K562 (cell line): ENCODE measurements around the gene RCOR2. TPM values are rescaled to one million over a fixed set of nuclear protein-coding genes. Genes with fewer than 3 reads are reported as not detected.
A peak's percentile ranks its signal among the peaks of the same experiment; 100 is the strongest.

Source experiments
- ATAC-seq: fragments of 200-7000 bp; cut with Tn5 transposase; 3 replicates; pipeline ENCODE4 v1.9.1; 2020; ENCODE audit warnings: moderate library complexity
- BruUV-seq: library from RNA; stranded (reverse); fragments of 400-500 nt; replicated peaks from 2 replicates; lab custom pipeline; 2021; lab: Mats Ljungman, UMichigan
- CTCF ChIA-PET: fragments of 300-600 bp; formaldehyde crosslinking; extraction: SDS; loops from one replicate; lab custom pipeline; 2021; ENCODE audit warnings: low intra/inter-chr PET ratio; lab: Yijun Ruan, JAX
- POLR2A ChIA-PET: fragments of 300-600, 350-650 bp; sonication (Branson Sonifier 250); formaldehyde crosslinking; extraction: SDS; loops from one replicate; lab custom pipeline; 2021; ENCODE audit warnings: antibody characterized with exemption, inconsistent platforms; lab: Yijun Ruan, JAX
- DNase-seq, 4 experiments: peaks; one replicate each; pipeline versions ENCODE4 v3.0.0 to v3.0.0-alpha.2; 2011 to 2018; ENCODE audit warnings: low spot score in 3 of 4, mixed read lengths in 3 of 4; ENCODE audit errors: extremely low read depth in 1 of 4
- FAIRE-seq: peaks from 2 replicates; lab custom pipeline; 2011; peaks lifted over from hg19 to GRCh38; lab: Jason Lieb, UNC
- H2AFZ ChIP-seq: 2 replicates; pipeline ENCODE4 v1.6.0; 2011; ENCODE audit warnings: low read depth, low read length, control low read depth, inconsistent platforms
- H3K27ac ChIP-seq: fragments of 200-600 bp; 3 replicates; pipeline ENCODE4 v1.8.0; 2011; ENCODE audit warnings: low read depth, mild to moderate bottlenecking, control low read depth, inconsistent platforms, low read length, moderate library complexity, mixed read lengths; ENCODE audit errors: extremely low read depth
- H3K27me3 ChIP-seq, 2 experiments: fragments of 300-600 bp in 1 of 2; 2 replicates in 1 of 2; 3 replicates in 1 of 2; pipeline versions ENCODE4 v1.6.0 to v1.8.0; 2011; ENCODE audit warnings: inconsistent platforms in 2 of 2, low read length in 2 of 2, mild to moderate bottlenecking in 1 of 2, mixed read lengths in 1 of 2, moderate library complexity in 1 of 2; ENCODE audit not compliant: control insufficient read depth in 2 of 2, insufficient read depth in 2 of 2
- H3K36me3 ChIP-seq: fragments of 300-600 bp; 3 replicates; pipeline ENCODE4 v1.8.0; 2011; ENCODE audit warnings: mild to moderate bottlenecking, low read length, inconsistent platforms; ENCODE audit not compliant: control insufficient read depth, insufficient read depth
- H3K4me1 ChIP-seq, 2 experiments: fragments of 200-600 bp in 1 of 2; replicated peaks in 1 of 2; 2 replicates in 1 of 2; 3 replicates in 1 of 2; pipeline versions ENCODE4 v1.5.1 to v1.8.0; 2011; ENCODE audit warnings: inconsistent platforms in 2 of 2, low read length in 2 of 2, mild to moderate bottlenecking in 1 of 2, mixed read lengths in 1 of 2, moderate library complexity in 1 of 2; ENCODE audit not compliant: control insufficient read depth in 2 of 2, insufficient read depth in 2 of 2
- H3K4me2 ChIP-seq: 2 replicates; pipeline ENCODE4 v1.6.1; 2011; ENCODE audit warnings: low read length, control low read depth, inconsistent platforms, mixed read lengths; ENCODE audit not compliant: insufficient read depth
- H3K4me3 ChIP-seq: fragments of 200-600 bp; sonication (generic), shearing (Covaris generic); 2 replicates; pipeline ENCODE4 v1.5.1; 2016; ENCODE audit warnings: control low read depth, inconsistent platforms
- H3K79me2 ChIP-seq: fragments of 200-600 bp; 3 replicates; pipeline ENCODE4 v1.8.0; 2011; ENCODE audit warnings: low read length, inconsistent platforms; ENCODE audit not compliant: control insufficient read depth, insufficient read depth
- H3K9ac ChIP-seq, 2 experiments: 2 replicates each; pipeline versions ENCODE4 v1.6.0 to v1.6.1; 2011; ENCODE audit warnings: low read depth in 2 of 2, low read length in 2 of 2, control low read depth in 1 of 2, inconsistent platforms in 1 of 2, mild to moderate bottlenecking in 1 of 2, mixed read lengths in 1 of 2; ENCODE audit not compliant: insufficient read depth in 1 of 2
- H3K9me1 ChIP-seq: one replicate; pipeline ENCODE4 v1.6.0; 2011; ENCODE audit warnings: inconsistent platforms, mild to moderate bottlenecking, low read length, moderate library complexity; ENCODE audit not compliant: control insufficient read depth, insufficient read depth
- H3K9me3 ChIP-seq: replicated peaks from 2 replicates; pipeline ENCODE4 v1.5.1; 2011; ENCODE audit warnings: low read depth, low read length, inconsistent platforms; ENCODE audit not compliant: control insufficient read depth, insufficient read depth
- H4K20me1 ChIP-seq: replicated peaks from 2 replicates; pipeline ENCODE4 v1.6.1; 2011; ENCODE audit warnings: low read length, inconsistent platforms, mixed read lengths; ENCODE audit not compliant: control insufficient read depth, insufficient read depth
- BRF1 ChIP-seq: IDR thresholded peaks from 3 replicates; pipeline ENCODE4 v1.6.1; 2011; ENCODE audit warnings: borderline replicate concordance, mild to moderate bottlenecking; ENCODE audit not compliant: insufficient read length; ENCODE audit errors: extremely low read depth
- DMBX1 ChIP-seq: fragments of 250-450 bp; sonication (Bioruptor Pico); IDR thresholded peaks from 2 replicates; pipeline ENCODE4 v1.8.0; 2022; ENCODE audit warnings: inconsistent platforms, mild to moderate bottlenecking, moderate library complexity, borderline replicate concordance
- ELF2 ChIP-seq: fragments of 250-450 bp; sonication (Bioruptor Pico); IDR thresholded peaks from 2 replicates; pipeline ENCODE4 v1.5.0; 2021; ENCODE audit warnings: mild to moderate bottlenecking
- FUS ChIP-seq: fragments of 200-400 bp; formaldehyde crosslinking; optimal IDR thresholded peaks from 2 replicates; pipeline ENCODE3; 2017; ENCODE audit warnings: low read depth, low read length
- HDAC8 ChIP-seq: fragments of 450-650 bp; IDR thresholded peaks from 2 replicates; pipeline ENCODE4 v1.6.1; 2016; ENCODE audit warnings: mild to moderate bottlenecking, missing genetic modification characterization, moderate library complexity, missing compliant biosample characterization
- NFXL1 ChIP-seq: fragments of 450-650 bp; formaldehyde crosslinking; IDR thresholded peaks from 2 replicates; pipeline ENCODE4 v1.4.0; 2021; ENCODE audit warnings: mild to moderate bottlenecking
- POLR2AphosphoS2 ChIP-seq: IDR thresholded peaks from 2 replicates; pipeline ENCODE4 v1.6.1; 2012; ENCODE audit warnings: low read length, improper control_type of control experiment
- RAD51 ChIP-seq: fragments of 450-650 bp; IDR thresholded peaks from 2 replicates; pipeline ENCODE4 v1.7.1; 2016; ENCODE audit warnings: low read depth, mild to moderate bottlenecking, borderline replicate concordance
- RBFOX2 ChIP-seq: fragments of 200-400 bp; formaldehyde crosslinking; IDR thresholded peaks from 2 replicates; pipeline ENCODE4 v1.6.1; 2017; ENCODE audit warnings: low read depth, mild to moderate bottlenecking, low read length, moderate library complexity
- SIN3A ChIP-seq, 2 experiments: fragments of 150-350 bp in 1 of 2; IDR thresholded peaks; 2 replicates each; pipeline ENCODE4 v1.6.1; 2011 to 2016; ENCODE audit warnings: borderline replicate concordance in 2 of 2, low read depth in 2 of 2, low read length in 2 of 2, mild to moderate bottlenecking in 2 of 2, moderate library complexity in 2 of 2; ENCODE audit not compliant: control insufficient read depth in 1 of 2
- TGIF2 ChIP-seq: sonication (generic); formaldehyde crosslinking; IDR thresholded peaks from 2 replicates; pipeline ENCODE4 v1.8.1; 2022; ENCODE audit warnings: mild to moderate bottlenecking, missing genetic modification reagents, moderate library complexity
- TSHZ1 ChIP-seq: fragments of 250-450 bp; sonication (Bioruptor Pico); IDR thresholded peaks from 2 replicates; pipeline ENCODE4 v1.4.0; 2020; ENCODE audit warnings: mild to moderate bottlenecking, moderate library complexity
- ZNF175 ChIP-seq: fragments of 200-800 bp; sonication (Bioruptor generic); IDR thresholded peaks from 2 replicates; pipeline ENCODE4 v1.6.1; 2016; ENCODE audit warnings: low read depth, mild to moderate bottlenecking, missing genetic modification characterization, missing compliant biosample characterization
- ZNF217 ChIP-seq: sonication (generic); formaldehyde crosslinking; IDR thresholded peaks from 2 replicates; pipeline ENCODE4 v1.8.0; 2022; ENCODE audit warnings: mild to moderate bottlenecking, missing genetic modification reagents
- WGBS: fragments of 100-300 bp; shearing (Covaris generic); methylation state at CpG from one replicate; pipeline ENCODE4 v1.1.6; 2016; ENCODE audit warnings: low coverage, mixed read lengths; ENCODE audit not compliant: insufficient coverage; ENCODE audit errors: missing lambda C conversion rate; 5-methylcytosine and 5-hydroxymethylcytosine counted together
- in situ Hi-C: fragments of 300-500 bp; cut with MboI; formaldehyde crosslinking; loops from 4 replicates; pipeline ENCODE4 v1.15.0; 2018; ENCODE audit warnings: inconsistent platforms, mixed read lengths
- intact Hi-C: fragments of 100-400 bp; cut with micrococcal nuclease; formaldehyde crosslinking; loops from 2 replicates; pipeline ENCODE4 v1.14.2; 2022
- polyA plus RNA-seq, 8 experiments: library from polyadenylated mRNA; depleted of rRNA in 4 of 8; stranded (reverse) in 5 of 8; unstranded in 3 of 8; fragments of >200 nt; fragmentation: Nextera tagmentation in 2 of 8; fragmentation: Illumina TruSeq in 1 of 8; extraction: Ambion mirVana in 2 of 8; extraction: Trizol in 1 of 8; gene quantifications; 2 replicates each; pipeline versions ENCODE4 v1.2.1 to v1.2.3, GENCODE V29; 2011 to 2014; ENCODE audit warnings: inconsistent platforms in 1 of 8, missing spikeins in 1 of 8
- total RNA-seq, 7 experiments: library from RNA; depleted of rRNA in 6 of 7; stranded (reverse); fragments of >200 nt in 6 of 7; fragmentation: Illumina TruSeq in 2 of 7; extraction: Trizol in 2 of 7; gene quantifications; 2 replicates each; pipeline versions ENCODE4 v1.2.1 to v1.2.3, GENCODE V29; 2011 to 2021; ENCODE audit warnings: low replicate concordance in 1 of 7

The RCOR2 gene
- total and polyA plus RNA-seq, 9 of the 15 experiments (the other 6 are each of a cell fraction or from before 2014, with no cell fraction given) = 0.04 to 6.5 (median 2.5) TPM; not detected in 1

GRCh38 chr11:63937713-63938478 lies 20.9 kb upstream of the RCOR2 start:
- BruUV-seq = no TSS peak
- peaks cover 25% of the 10 kb centered on the region for H3K36me3 ChIP-seq
- H2AFZ ChIP-seq = peak overlapping the region; percentile 97
- DNase-seq (peak; percentile 59 to 73 (median 66)), ATAC-seq (peak; percentile 42), FAIRE-seq (no peak)
- peak overlapping the region; percentile 72 for H3K27ac ChIP-seq
- H3K9ac ChIP-seq = peak overlapping the region; percentile 70 to 93
- intact Hi-C loops = no loop called here
- H3K27me3 ChIP-seq = no peaks in the 10 kb centered on the region
- POLR2A ChIA-PET = interaction anchor here (0.6 kb wide), 1 partner anchor 334 kb away, joined by 5 read pairs; no protein-coding TSS in a partner anchor
- H3K9me1 ChIP-seq = no peaks in the 10 kb centered on the region
- H3K4me1 ChIP-seq = peaks cover 34% of the 10 kb centered on the region in 2 experiments
- H4K20me1 ChIP-seq = no peaks in the 10 kb centered on the region
- no peaks in the 10 kb centered on the region for H3K9me3 ChIP-seq
- in situ Hi-C loops = no loop called here
- WGBS = 25% methylated on average over 30 of the region's 30 CpGs
- CTCF ChIA-PET = interaction anchor here (0.6 kb wide), 1 partner anchor 99 kb away, joined by 4 read pairs; no protein-coding TSS in a partner anchor
- H3K4me3 ChIP-seq = peak overlapping the region; percentile 72
- H3K4me2 ChIP-seq = peak overlapping the region; percentile 88
- peaks cover 41% of the 10 kb centered on the region for H3K79me2 ChIP-seq
- TF ChIP-seq RBFOX2 = no peak
- TF ChIP-seq HDAC8 (tag) = no peak
- TF ChIP-seq ZNF217 (CRISPR knock-in tag) = no peak
- TF ChIP-seq ZNF175 (CRISPR knock-in tag) = no peak
- no peak for TF ChIP-seq ELF2
- TF ChIP-seq FUS = no peak
- no peak for TF ChIP-seq TSHZ1
- no peak for TF ChIP-seq POLR2AphosphoS2
- TF ChIP-seq TGIF2 = no peak
- TF ChIP-seq DMBX1 (CRISPR knock-in tag) = no peak
- TF ChIP-seq RAD51 = peak; percentile 55; the same call in 1 of the 2 replicates
- TF ChIP-seq SIN3A (IDR thresholded peaks at IDR 0.05; ENCODE audit: borderline replicate concordance in 2 of 2, control insufficient read depth in 1 of 2, low read depth in 2 of 2, low read length in 2 of 2) = no peak
- TF ChIP-seq BRF1 = no peak
- TF ChIP-seq NFXL1 (CRISPR knock-in tag) = no peak
